ENCODE data around the gene SBF1.

DNA sequence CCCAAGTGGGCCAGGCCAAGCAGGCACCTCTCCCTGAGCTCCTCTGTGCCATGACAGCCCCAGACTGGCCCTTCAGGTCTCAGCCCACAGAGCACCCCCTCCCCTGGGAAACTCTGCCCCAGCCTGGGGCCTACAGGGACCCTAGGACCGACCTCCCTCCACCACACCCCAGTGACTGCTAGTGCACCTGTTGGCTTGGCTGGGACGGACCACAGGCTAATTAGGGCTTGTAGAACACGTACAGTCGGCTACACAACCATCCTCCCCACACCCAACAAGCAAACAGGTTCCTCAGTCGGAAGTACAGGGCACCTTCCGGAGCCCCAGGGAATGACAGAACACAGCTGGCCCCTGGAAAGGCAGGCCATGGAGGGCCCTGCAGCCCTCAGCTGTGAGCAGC lies 4.3 kb downstream of the SBF1 start:
- TF ChIP-seq CTCF (IDR thresholded peaks at IDR 0.05) (no peak), ZFX (IDR thresholded peaks at IDR 0.05; ENCODE audit: borderline replicate concordance) (no peak)

Data from 22Rv1 (cell line).